CD8-positive, alpha-beta memory T cell (primary cell): ENCODE results near the gene TRAPPC11. TPM values are rescaled to one million over a fixed set of nuclear protein-coding genes. Genes with fewer than 3 reads are reported as not detected.
A peak's percentile ranks its signal among the peaks of the same experiment; 100 is the strongest.

Experiments
- CTCF ChIA-PET: fragments of 350-600 bp; sonication (Branson Sonifier 250); formaldehyde crosslinking; loops from one replicate; lab custom pipeline; 2021; ENCODE audit warnings: antibody characterized with exemption; lab: Charles Lee
- POLR2A ChIA-PET: fragments of 350-600 bp; sonication (Branson Sonifier 250); formaldehyde crosslinking; loops from one replicate; lab custom pipeline; 2021; ENCODE audit warnings: antibody characterized with exemption; lab: Charles Lee
- DNase-seq, 5 donors: peaks; one replicate each; pipeline versions ENCODE4 v3.0.0 to v3.0.0-alpha.2; 2020 to 2022; ENCODE audit warnings: mixed read lengths in 1 of 5
- H3K27ac ChIP-seq: one replicate; pipeline ENCODE4 v1.7.0; 2013; ENCODE audit warnings: low read depth, mild to moderate bottlenecking, low read length, moderate library complexity
- H3K27me3 ChIP-seq: 2 replicates; pipeline ENCODE4 v1.7.0; 2013; ENCODE audit warnings: low read length, mild to moderate bottlenecking; ENCODE audit not compliant: insufficient read depth, poor library complexity, severe bottlenecking
- H3K36me3 ChIP-seq: 2 replicates; pipeline ENCODE4 v1.7.0; 2013; ENCODE audit warnings: mild to moderate bottlenecking, low read length, moderate library complexity; ENCODE audit not compliant: insufficient read depth
- H3K4me1 ChIP-seq: 2 replicates; pipeline ENCODE4 v1.7.0; 2013; ENCODE audit warnings: mild to moderate bottlenecking, low read length, moderate library complexity; ENCODE audit not compliant: insufficient read depth
- H3K4me3 ChIP-seq: 2 replicates; pipeline ENCODE4 v1.7.0; 2013; ENCODE audit warnings: mild to moderate bottlenecking, low read length
- H3K9me3 ChIP-seq: 2 replicates; pipeline ENCODE4 v1.7.0; 2013; ENCODE audit warnings: mild to moderate bottlenecking, low read length
- H3K27ac Mint-ChIP-seq, 8 donors: one replicate each; pipeline ENCODE4 v1.8.0; 2020 to 2021; ENCODE audit warnings: mixed read lengths in 8 of 8, mild to moderate bottlenecking in 6 of 8, inconsistent platforms in 3 of 8, moderate library complexity in 3 of 8
- H3K27me3 Mint-ChIP-seq, 2 donors: one replicate each; pipeline ENCODE4 v1.8.0; 2020 to 2021; ENCODE audit warnings: mixed read lengths in 2 of 2, mild to moderate bottlenecking in 1 of 2, moderate library complexity in 1 of 2
- H3K36me3 Mint-ChIP-seq, 3 donors: one replicate each; pipeline ENCODE4 v1.8.0; 2020 to 2021; ENCODE audit warnings: mixed read lengths in 3 of 3, inconsistent platforms in 1 of 3, mild to moderate bottlenecking in 1 of 3
- H3K4me1 Mint-ChIP-seq, 3 donors: one replicate each; pipeline ENCODE4 v1.8.0; 2020 to 2021; ENCODE audit warnings: mixed read lengths in 3 of 3, inconsistent platforms in 1 of 3, mild to moderate bottlenecking in 1 of 3
- H3K4me3 Mint-ChIP-seq, 7 donors: one replicate each; pipeline ENCODE4 v1.8.0; 2020 to 2021; ENCODE audit warnings: mixed read lengths in 7 of 7, mild to moderate bottlenecking in 6 of 7, moderate library complexity in 4 of 7, inconsistent platforms in 2 of 7
- H3K9me3 Mint-ChIP-seq, 5 donors: one replicate each; pipeline ENCODE4 v1.8.0; 2020 to 2022; ENCODE audit warnings: mixed read lengths in 5 of 5, mild to moderate bottlenecking in 3 of 5, moderate library complexity in 2 of 5, inconsistent platforms in 1 of 5
- polyA plus RNA-seq: library from polyadenylated mRNA; unstranded; fragments of 300-500 nt; fragmentation: Illumina TruSeq; gene quantifications from one replicate; pipeline ENCODE4 v1.2.3, GENCODE V29; 2021
- total RNA-seq, 2 experiments: library from RNA; stranded (reverse); gene quantifications; one replicate each; pipeline ENCODE4 v1.2.3, GENCODE V29; 2021

The TRAPPC11 gene
- total and polyA plus RNA-seq, 3 experiments from 2014 or later, result 21.9 to 29.3 (median 23.3) TPM

- Mint-ChIP-seq H3K36me3 (peaks cover 0 to 4% (median 1%) of the 10 kb centered on the region in 3 donors), H3K4me1 (peaks cover 8 to 13% (median 11%) of the 10 kb centered on the region in 3 donors), H3K4me3 (no peak overlapping the region), H3K27me3 (peaks cover 0 to 3% of the 10 kb centered on the region in 2 donors), H3K27ac (peak overlapping the region in 1 of 8 donors; percentile 21), H3K9me3 (no peaks in the 10 kb centered on the region)
- no peak overlapping the region for H3K4me3 ChIP-seq
- H3K9me3 ChIP-seq, result no peaks in the 10 kb centered on the region
- CTCF ChIA-PET, result no interaction called here
- POLR2A ChIA-PET, result no interaction called here
- no peaks in the 10 kb centered on the region for H3K36me3 ChIP-seq
- H3K4me1 ChIP-seq, result no peaks in the 10 kb centered on the region
- no peaks in the 10 kb centered on the region for H3K27me3 ChIP-seq
- DNase-seq, result no peak
- H3K27ac ChIP-seq, result no peak overlapping the region
Observed at GRCh38 chr4:183633476-183634400, 25.4 kb upstream of the TRAPPC11 start.

GRCh38 chr4:183635321-183635720 lies 23.8 kb upstream of the TRAPPC11 start:
- H3K4me1 Mint-ChIP-seq, result peaks cover 8 to 13% (median 11%) of the 10 kb centered on the region in 3 donors
- Histone ChIP-seq H3K9me3 (no peaks in the 10 kb centered on the region), H3K4me1 (no peaks in the 10 kb centered on the region), H3K36me3 (no peaks in the 10 kb centered on the region), H3K27me3 (no peaks in the 10 kb centered on the region), H3K4me3 (no peak overlapping the region), H3K27ac (no peak overlapping the region)
- peaks cover 0 to 4% (median 1%) of the 10 kb centered on the region in 3 donors for H3K36me3 Mint-ChIP-seq
- no peak overlapping the region for H3K27ac Mint-ChIP-seq
- no peak overlapping the region for H3K4me3 Mint-ChIP-seq
- DNase-seq, result no peak
- POLR2A ChIA-PET, result no interaction called here
- H3K9me3 Mint-ChIP-seq, result no peaks in the 10 kb centered on the region
- peaks cover 0 to 3% of the 10 kb centered on the region in 2 donors for H3K27me3 Mint-ChIP-seq
- CTCF ChIA-PET, result no interaction called here

DNA sequence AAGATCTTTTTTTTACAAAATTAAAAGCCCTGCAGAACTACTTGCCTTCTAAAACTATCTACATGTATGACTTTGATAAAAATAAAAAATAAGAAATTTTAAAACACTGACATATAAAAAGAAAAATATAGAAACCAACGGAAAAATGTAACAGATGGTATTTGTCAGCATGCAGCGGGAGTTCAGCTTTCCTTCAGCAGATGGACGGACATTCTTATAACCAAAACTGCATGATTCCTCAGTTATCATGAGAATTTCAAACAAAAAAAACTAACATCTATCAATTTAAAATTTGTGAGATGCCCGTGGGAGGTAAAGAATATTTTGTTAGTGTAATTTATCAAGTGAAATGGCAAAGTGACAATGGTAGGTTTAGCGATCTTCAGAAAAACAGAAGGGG lies 23.4 kb upstream of the TRAPPC11 start:
- Mint-ChIP-seq H3K4me3 (no peak overlapping the region), H3K27me3 (peaks cover 0 to 3% of the 10 kb centered on the region in 2 donors), H3K27ac (no peak overlapping the region), H3K36me3 (peaks cover 0 to 4% (median 1%) of the 10 kb centered on the region in 3 donors), H3K4me1 (peaks cover 8 to 13% (median 11%) of the 10 kb centered on the region in 3 donors), H3K9me3 (no peaks in the 10 kb centered on the region)
- Histone ChIP-seq H3K27me3 (no peaks in the 10 kb centered on the region), H3K36me3 (no peaks in the 10 kb centered on the region), H3K27ac (no peak overlapping the region), H3K4me1 (no peaks in the 10 kb centered on the region), H3K9me3 (no peaks in the 10 kb centered on the region), H3K4me3 (no peak overlapping the region)
- POLR2A ChIA-PET, result no interaction called here
- DNase-seq, result no peak
- CTCF ChIA-PET, result no interaction called here

DNA sequence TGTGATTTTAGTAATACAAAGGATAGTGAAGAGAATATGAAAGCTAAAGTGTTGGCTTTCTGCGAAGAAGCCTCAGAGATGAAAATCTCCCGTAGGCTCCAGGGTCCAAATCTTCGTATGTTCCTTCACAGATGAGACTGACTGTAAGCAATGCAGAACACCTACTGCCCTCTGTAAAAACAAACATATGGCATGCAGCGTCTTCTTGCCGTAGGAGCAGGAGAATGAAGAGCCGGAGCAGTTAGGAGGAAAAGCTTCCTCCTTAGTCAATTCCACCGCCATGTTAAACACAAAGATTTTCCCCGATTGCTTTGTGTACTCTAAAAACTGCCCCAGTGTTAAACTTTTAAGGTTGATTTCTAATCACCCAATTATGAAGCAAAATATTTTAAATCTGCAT lies 22.6 kb upstream of the TRAPPC11 start:
- ChIA-PET POLR2A (no interaction called here), CTCF (interaction anchor here (1.1 kb wide), 1 partner anchor 9 kb away, joined by 3 read pairs; no protein-coding TSS in a partner anchor)
- Histone ChIP-seq H3K27me3 (no peaks in the 10 kb centered on the region), H3K9me3 (no peaks in the 10 kb centered on the region), H3K27ac (no peak overlapping the region), H3K4me1 (no peaks in the 10 kb centered on the region), H3K4me3 (no peak overlapping the region), H3K36me3 (no peaks in the 10 kb centered on the region)
- H3K36me3 Mint-ChIP-seq, result peaks cover 0 to 8% (median 4%) of the 10 kb centered on the region in 3 donors
- H3K9me3 Mint-ChIP-seq, result no peaks in the 10 kb centered on the region
- H3K27ac Mint-ChIP-seq, result peak overlapping the region in 2 of 8 donors; percentile 29 to 57
- DNase-seq, result no peak
- peaks cover 8 to 13% (median 11%) of the 10 kb centered on the region in 3 donors for H3K4me1 Mint-ChIP-seq
- H3K27me3 Mint-ChIP-seq, result peaks cover 0 to 2% of the 10 kb centered on the region in 2 donors
- H3K4me3 Mint-ChIP-seq, result no peak overlapping the region

GRCh38 chr4:183636923-183637322 lies 22.2 kb upstream of the TRAPPC11 start:
- H3K4me3 Mint-ChIP-seq, result no peak overlapping the region

DNA sequence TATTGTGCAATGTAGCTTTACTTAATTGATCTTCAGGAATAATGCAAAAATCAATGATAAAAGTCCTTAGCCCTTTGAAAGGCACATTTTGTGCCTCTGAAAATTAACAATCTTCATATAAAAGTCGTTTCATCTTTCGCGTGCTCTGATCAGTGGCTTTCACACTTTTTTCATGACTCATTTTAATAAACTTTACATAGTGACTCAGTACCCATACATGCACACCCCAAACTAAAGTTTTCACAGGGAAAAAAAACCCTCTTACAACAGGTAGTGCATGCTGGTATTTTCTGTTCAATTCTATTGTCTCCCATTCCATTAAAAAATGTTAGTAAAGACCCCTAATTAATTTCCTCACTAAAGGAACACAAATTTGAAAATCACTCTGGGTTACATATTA lies 21.6 kb upstream of the TRAPPC11 start:
- Mint-ChIP-seq H3K9me3 (no peaks in the 10 kb centered on the region), H3K36me3 (peaks cover 0 to 12% (median 4%) of the 10 kb centered on the region in 3 donors), H3K4me3 (no peak overlapping the region), H3K4me1 (peaks cover 8 to 13% (median 11%) of the 10 kb centered on the region in 3 donors), H3K27ac (peak overlapping the region in 3 of 8 donors; percentile 3 to 66 (median 16)), H3K27me3 (peaks cover 0 to 2% of the 10 kb centered on the region in 2 donors)
- no peak for DNase-seq
- Histone ChIP-seq H3K27ac (no peak overlapping the region), H3K36me3 (no peaks in the 10 kb centered on the region), H3K4me1 (no peaks in the 10 kb centered on the region), H3K27me3 (no peaks in the 10 kb centered on the region), H3K9me3 (no peaks in the 10 kb centered on the region), H3K4me3 (no peak overlapping the region)
- CTCF ChIA-PET, result interaction anchor here (1.1 kb wide), 1 partner anchor 8 kb away, joined by 3 read pairs; no protein-coding TSS in a partner anchor
- POLR2A ChIA-PET, result no interaction called here

More at GRCh38 chr4:183636923-183637322, 22.2 kb upstream of the TRAPPC11 start:
- ChIA-PET POLR2A (no interaction called here), CTCF (interaction anchor here (1.1 kb wide), 1 partner anchor 9 kb away, joined by 3 read pairs; no protein-coding TSS in a partner anchor)
- H3K36me3 Mint-ChIP-seq, result peaks cover 0 to 9% (median 4%) of the 10 kb centered on the region in 3 donors
- no peaks in the 10 kb centered on the region for H3K27me3 ChIP-seq
- no peak overlapping the region for H3K4me3 ChIP-seq
- H3K27me3 Mint-ChIP-seq, result peaks cover 0 to 2% of the 10 kb centered on the region in 2 donors
- H3K4me1 Mint-ChIP-seq, result peaks cover 8 to 13% (median 11%) of the 10 kb centered on the region in 3 donors
- no peak overlapping the region for H3K27ac ChIP-seq
- H3K4me1 ChIP-seq, result no peaks in the 10 kb centered on the region
- no peak for DNase-seq
- no peaks in the 10 kb centered on the region for H3K9me3 Mint-ChIP-seq
- H3K36me3 ChIP-seq, result no peaks in the 10 kb centered on the region
- no peaks in the 10 kb centered on the region for H3K9me3 ChIP-seq
- H3K27ac Mint-ChIP-seq, result peak overlapping the region in 3 of 8 donors; percentile 8 to 57 (median 29)

- Mint-ChIP-seq H3K9me3 (no peaks in the 10 kb centered on the region), H3K27ac (no peak overlapping the region)
Observed at GRCh38 chr4:183638436-183638835, 20.7 kb upstream of the TRAPPC11 start.

DNA sequence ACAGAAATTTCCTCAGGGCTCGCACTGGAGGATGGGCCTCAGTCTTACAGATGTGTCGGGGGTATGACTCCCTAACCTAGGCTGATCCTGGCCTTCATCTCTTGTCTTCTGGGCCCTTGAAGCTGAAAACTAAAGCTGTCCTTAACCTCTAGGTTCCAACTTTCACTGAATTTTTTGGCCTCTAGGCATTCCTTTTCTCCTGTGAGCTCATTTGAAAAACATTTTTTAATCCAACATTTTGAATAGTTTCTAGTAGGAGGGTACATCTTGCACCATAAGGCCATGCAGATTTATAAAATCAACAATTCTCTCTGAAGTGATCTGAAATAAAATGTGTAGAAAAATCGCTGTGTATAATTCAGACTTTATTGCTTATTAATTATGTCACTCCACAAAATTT lies 19.8 kb upstream of the TRAPPC11 start:
- no peak overlapping the region for H3K27ac Mint-ChIP-seq
- no peak overlapping the region for H3K27ac ChIP-seq
- H3K9me3 Mint-ChIP-seq, result no peaks in the 10 kb centered on the region
- H3K4me1 Mint-ChIP-seq, result peaks cover 8 to 13% (median 11%) of the 10 kb centered on the region in 3 donors
- no peaks in the 10 kb centered on the region for H3K27me3 ChIP-seq
- H3K36me3 Mint-ChIP-seq, result peaks cover 5 to 22% (median 8%) of the 10 kb centered on the region in 3 donors
- H3K36me3 ChIP-seq, result no peaks in the 10 kb centered on the region
- no peak overlapping the region for H3K4me3 ChIP-seq
- no peaks in the 10 kb centered on the region for H3K9me3 ChIP-seq
- H3K27me3 Mint-ChIP-seq, result peaks cover 0 to 2% of the 10 kb centered on the region in 2 donors
- H3K4me3 Mint-ChIP-seq, result no peak overlapping the region
- DNase-seq, result no peak
- ChIA-PET CTCF (no interaction called here), POLR2A (no interaction called here)
- no peaks in the 10 kb centered on the region for H3K4me1 ChIP-seq

More at GRCh38 chr4:183638436-183638835, 20.7 kb upstream of the TRAPPC11 start:
- no peak for DNase-seq
- Mint-ChIP-seq H3K27me3 (peaks cover 0 to 2% of the 10 kb centered on the region in 2 donors), H3K4me3 (no peak overlapping the region), H3K4me1 (peaks cover 8 to 13% (median 11%) of the 10 kb centered on the region in 3 donors), H3K36me3 (peaks cover 0 to 15% (median 4%) of the 10 kb centered on the region in 3 donors)
- no peak overlapping the region for H3K4me3 ChIP-seq
- no peak overlapping the region for H3K27ac ChIP-seq
- POLR2A ChIA-PET, result no interaction called here
- CTCF ChIA-PET, result no interaction called here
- H3K36me3 ChIP-seq, result no peaks in the 10 kb centered on the region
- no peaks in the 10 kb centered on the region for H3K9me3 ChIP-seq
- no peaks in the 10 kb centered on the region for H3K27me3 ChIP-seq
- no peaks in the 10 kb centered on the region for H3K4me1 ChIP-seq
